Pons (tissue), 1 donor: Measurements from ENCODE around the gene MTNR1A.
"Not testable (repeated sequence)": the region's sequence is repeated elsewhere in the genome, so short reads cannot be mapped to it uniquely, and the experiment has no call there.

Experiments
- DNase-seq: peaks from one replicate; pipeline ENCODE4 v3.0.0-alpha.2; 2016; ENCODE audit warnings: low spot score

Gene MTNR1A

GRCh38 chr4:186561748-186562147, 6.4 kb upstream of the MTNR1A start:
- no peak for DNase-seq

DNA sequence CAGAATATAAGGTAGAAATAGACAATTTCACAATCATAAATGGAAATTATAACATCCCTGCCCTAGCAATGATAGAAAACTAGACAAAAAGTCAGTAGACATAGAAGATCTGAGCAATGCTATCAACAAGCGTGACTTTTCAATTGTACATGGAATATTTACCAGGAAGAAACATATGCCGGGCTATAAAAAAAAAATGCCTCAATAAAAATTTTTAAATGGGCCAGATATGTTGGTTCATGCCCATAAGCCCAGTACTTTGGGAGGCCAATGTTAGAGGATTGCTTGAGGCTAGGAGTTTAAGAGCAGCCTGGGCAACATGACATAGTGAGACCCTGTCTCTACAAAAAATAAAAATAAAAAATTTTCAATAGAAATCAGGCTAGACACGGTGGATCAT, 5.3 kb upstream of the MTNR1A start:
- DNase-seq, result no peak

GRCh38 chr4:186557486-186557885, 2.1 kb upstream of the MTNR1A start:
- no peak for DNase-seq

DNA sequence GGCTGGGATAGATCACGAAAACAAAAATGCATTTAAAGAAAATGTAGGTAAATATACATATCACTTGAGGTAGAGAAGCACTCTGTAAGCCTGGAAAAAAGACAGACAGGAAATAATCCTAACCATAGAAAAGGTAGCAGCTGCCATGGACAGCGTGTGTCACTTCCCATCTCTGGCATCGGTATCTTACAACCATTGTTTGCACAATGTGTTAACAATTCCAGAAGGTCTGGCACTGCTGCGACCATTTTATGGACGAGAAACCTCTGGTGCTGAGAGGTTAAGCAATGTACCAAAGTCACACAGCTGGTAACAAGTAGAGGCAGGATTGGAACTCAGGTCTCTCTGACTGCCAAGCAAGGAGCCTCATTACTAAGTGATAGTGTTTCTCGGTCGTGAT, 1.7 kb upstream of the MTNR1A start:
- no peak for DNase-seq

GRCh38 chr4:186554539-186554913, 841 bp downstream of the MTNR1A start:
- no peak for DNase-seq

DNA sequence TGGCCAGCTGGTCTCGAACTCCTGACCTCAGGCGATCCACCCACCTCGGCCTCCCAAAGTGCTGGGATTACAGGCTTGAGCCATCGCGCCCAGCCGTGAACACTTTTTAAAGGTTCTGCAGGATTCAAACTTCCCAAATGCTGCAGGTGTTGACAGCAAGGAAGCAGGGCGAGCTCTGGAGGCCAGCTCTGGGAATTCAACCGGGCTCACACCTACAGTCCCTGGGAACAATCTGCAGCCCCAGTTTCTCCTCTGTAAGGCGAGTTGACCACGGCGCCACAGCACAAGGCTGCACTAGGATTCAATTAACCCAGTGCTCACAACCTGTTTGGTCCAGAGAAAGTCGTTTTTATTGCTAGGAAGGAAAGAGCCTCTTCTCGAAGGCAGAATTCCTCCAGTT, 1.6 kb downstream of the MTNR1A start:
- DNase-seq, result no peak

GRCh38 chr4:186551849-186552248, 3.5 kb downstream of the MTNR1A start:
- no peak for DNase-seq

DNA sequence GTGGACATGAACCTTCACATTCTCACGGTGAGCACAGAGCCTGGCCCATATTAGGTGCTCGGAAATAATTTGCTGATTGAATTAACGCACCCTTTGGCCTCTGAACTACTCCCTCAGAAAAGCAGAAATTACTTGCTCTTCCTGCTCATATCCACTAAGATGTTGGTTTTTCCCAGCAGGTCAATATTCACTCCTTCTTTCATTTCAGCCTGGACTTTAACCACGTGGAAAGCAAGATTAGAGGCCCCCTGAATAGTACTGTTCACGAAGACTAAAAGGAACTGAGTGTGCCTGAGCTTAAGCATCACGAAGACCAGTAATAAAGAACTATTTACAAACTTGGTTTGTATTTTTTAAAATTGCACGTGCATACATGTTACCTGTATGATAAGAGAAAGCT, 9.9 kb downstream of the MTNR1A start:
- no peak for DNase-seq

GRCh38 chr4:186543206-186543605, 12.2 kb downstream of the MTNR1A start:
- no peak for DNase-seq

- DNase-seq, result no peak
These were observed 13.6 kb downstream of the MTNR1A start for GRCh38 chr4:186541801-186542200.

DNA sequence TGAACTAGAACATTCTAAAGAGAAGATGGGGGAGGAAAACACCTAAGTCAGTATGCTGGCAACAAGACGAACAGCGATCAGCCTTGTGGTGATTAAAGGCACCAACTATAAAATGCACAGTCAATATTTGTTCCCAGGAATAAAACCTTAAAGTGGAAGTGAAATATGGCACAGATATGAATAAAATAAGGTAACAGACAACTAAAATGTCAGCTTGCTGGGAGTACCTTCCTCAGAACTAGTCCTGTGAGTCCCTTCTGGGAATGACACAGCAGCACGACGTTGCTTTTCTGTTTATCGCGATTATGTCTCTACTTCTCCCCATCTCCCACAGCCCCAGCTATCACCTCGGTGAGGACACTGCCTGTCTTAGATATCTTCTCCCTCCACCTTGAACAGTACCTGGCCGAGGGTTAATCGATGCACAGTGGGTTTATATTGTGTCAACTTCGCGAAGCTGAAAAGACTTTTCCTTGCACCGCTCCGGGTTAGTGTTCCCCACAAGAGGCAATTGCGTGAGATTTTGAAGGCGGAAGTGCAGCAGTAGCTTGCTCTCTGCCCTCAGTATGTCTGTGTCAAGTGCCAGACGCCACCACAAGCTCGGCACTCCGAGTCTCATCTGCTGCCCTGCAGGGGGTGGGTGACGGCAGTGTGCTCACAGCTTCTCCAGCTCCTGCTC, 17.4 kb downstream of the MTNR1A start:
- DNase-seq, result no peak

- no peak for DNase-seq
These were observed 19.1 kb downstream of the MTNR1A start for GRCh38 chr4:186536285-186536684.

DNA sequence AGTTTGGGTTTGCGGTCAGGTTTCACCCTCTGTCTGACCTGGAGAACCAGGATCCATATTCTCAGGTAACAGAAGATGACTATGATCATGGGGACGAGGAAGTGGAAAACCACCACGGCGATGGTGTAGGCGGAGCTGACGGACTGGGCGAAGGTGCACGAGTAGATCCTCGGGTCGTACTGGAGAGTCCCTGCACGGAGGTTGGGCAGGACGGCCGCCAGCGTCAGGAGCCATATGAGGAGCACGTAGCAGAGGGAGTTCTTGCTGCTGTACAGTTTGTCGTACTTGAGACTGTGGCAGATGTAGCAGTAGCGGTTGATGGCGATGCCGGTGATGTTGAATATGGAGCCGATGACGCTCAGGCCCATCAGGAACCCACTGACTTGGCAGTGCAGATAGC, 21.3 kb downstream of the MTNR1A start:
- no peak for DNase-seq

GRCh38 chr4:186523927-186524326, 31.4 kb downstream of the MTNR1A start:
- DNase-seq, result not testable (repeated sequence)

GRCh38 chr4:186516287-186516686, 39.1 kb downstream of the MTNR1A start:
- no peak for DNase-seq

DNA sequence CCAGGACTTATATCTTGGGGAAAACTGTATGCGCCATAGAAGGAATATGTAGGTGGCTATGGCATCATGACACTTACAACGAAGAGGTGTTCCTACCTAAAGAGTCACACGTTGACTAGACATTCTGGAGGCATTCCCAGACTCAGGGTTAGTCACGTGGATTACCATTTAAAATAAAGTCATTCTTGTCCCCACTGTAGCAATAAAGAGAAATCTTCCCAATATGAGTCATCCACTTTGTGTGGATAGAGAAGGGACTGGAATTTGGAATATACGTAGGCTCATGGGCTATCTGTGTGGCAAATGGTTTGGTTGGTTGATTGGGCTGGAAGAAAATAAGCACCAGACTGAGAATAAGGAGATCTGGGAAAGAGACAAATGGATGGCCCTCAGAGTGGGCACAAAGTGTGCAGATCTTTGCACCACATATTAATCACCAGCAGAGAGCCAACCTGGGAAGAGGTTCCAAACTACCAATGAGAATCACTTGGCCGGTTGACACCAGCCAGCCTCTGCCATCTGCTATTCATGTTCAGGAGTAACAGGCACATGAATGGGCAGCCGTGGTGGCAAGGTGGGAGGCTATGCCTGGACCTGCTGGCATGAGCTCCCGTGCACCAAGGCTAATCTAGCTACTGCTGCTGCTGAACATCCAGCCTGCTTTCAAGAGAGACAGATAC, 41.0 kb downstream of the MTNR1A start:
- DNase-seq, result no peak

- DNase-seq, result not testable (repeated sequence)
These were observed 50.6 kb downstream of the MTNR1A start for GRCh38 chr4:186504771-186505170.

- DNase-seq, result no peak
These were observed 53.1 kb downstream of the MTNR1A start for GRCh38 chr4:186502231-186502630.

- DNase-seq, result no peak
These were observed 53.8 kb downstream of the MTNR1A start for GRCh38 chr4:186501554-186501953.

DNA sequence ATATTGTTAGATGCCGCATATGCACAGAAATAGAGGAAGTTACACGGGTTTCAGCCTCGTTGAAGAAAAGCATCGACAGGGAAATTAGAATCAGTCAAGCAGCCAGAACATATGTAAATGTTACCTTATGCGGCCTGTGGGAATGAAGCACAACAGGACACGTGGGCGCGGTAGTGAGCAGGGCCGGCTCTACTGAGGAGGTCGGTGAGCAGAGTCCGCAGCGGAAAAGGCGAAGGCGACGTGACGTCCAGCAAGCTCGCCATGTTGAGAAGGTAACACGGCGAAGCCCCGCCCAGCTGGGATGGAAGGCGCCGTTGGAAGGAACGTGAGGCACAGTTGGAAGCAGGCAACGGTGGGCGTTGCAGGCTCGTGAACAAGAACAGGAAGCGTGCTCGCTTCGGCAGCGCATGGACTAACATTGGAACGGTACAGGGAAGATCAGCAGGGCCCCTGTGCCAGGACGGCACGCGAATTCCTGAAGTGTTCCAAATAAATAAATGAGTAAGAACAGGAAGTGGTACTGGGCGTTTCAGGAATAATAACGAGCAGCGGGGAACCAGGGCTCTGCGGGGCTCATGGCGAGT, 54.6 kb downstream of the MTNR1A start:
- no peak for DNase-seq

- DNase-seq, result no peak
These were observed 55.9 kb downstream of the MTNR1A start for GRCh38 chr4:186499467-186499866.

GRCh38 chr4:186497043-186497442, 58.3 kb downstream of the MTNR1A start:
- DNase-seq, result no peak

DNA sequence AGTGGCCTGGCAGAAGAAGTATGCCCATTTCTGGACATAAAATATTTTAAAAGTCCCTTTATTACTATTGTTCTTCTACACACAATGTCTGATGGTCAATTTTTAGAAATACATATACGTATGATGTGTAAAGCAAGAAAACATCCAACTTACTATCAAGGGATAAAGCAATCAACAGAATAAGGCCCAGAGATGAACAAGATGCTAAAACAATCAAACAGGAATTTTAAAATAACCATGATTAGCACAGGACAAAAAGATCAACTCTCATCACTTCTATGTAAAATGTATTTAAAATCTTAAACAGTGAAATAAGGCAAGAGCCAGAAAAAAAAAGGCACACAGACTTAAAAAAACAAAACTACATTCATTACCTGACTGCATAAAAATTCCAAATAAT, 60.9 kb downstream of the MTNR1A start:
- no peak for DNase-seq

DNA sequence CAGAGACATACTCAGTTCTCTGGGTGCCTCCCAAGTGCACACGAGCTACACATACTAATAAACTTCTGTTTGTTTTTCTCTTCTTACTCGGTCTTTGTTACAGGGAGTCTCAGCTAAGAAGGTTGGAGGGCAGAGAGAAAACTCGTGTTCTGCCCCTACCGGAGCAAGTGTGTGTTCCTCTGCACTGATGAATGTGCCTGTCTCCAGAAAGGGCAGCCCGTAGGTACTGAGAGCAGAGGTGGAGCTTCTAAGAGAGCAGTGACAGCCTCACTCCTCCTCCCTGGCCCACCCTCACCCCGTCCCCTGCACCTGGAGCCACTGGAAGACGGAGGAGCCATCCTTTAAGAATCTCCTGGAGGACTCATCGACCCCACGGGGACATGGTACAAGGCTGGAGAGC, 67.6 kb downstream of the MTNR1A start:
- no peak for DNase-seq
